A549 (cell line): ENCODE results near the gene PDX1.

Source experiments
- CEBPB ChIP-seq, 2 experiments: fragments of >200 bp in 1 of 2; sonication (Bioruptor Twin) in 1 of 2; formaldehyde crosslinking in 1 of 2; IDR thresholded peaks; 2 replicates each; pipeline ENCODE4 v1.6.1; 2012 to 2016
- CTCF ChIP-seq: fragments of >200 bp; sonication (Bioruptor Twin); formaldehyde crosslinking; IDR thresholded peaks from 3 replicates; pipeline ENCODE4 v1.5.1; 2016
- POLR2A ChIP-seq: IDR thresholded peaks from 2 replicates; pipeline ENCODE4 v1.6.1; 2012; ENCODE audit warnings: mild to moderate bottlenecking, low read length
- RAD21 ChIP-seq, 2 experiments: fragments of >200 bp in 1 of 2; sonication (Bioruptor Twin) in 1 of 2; formaldehyde crosslinking in 1 of 2; IDR thresholded peaks in 1 of 2; conservative IDR thresholded peaks in 1 of 2; 2 replicates in 1 of 2; 3 replicates in 1 of 2; pipeline ENCODE4 v1.6.1; 2012 to 2018; ENCODE audit warnings: inconsistent platforms in 1 of 2
- TF ChIP-seq, protein P1 (sequence below): fragments of 450-650 bp; IDR thresholded peaks from 2 replicates; pipeline ENCODE4 v1.6.1; 2014; ENCODE audit warnings: antibody characterized with exemption

DNA sequence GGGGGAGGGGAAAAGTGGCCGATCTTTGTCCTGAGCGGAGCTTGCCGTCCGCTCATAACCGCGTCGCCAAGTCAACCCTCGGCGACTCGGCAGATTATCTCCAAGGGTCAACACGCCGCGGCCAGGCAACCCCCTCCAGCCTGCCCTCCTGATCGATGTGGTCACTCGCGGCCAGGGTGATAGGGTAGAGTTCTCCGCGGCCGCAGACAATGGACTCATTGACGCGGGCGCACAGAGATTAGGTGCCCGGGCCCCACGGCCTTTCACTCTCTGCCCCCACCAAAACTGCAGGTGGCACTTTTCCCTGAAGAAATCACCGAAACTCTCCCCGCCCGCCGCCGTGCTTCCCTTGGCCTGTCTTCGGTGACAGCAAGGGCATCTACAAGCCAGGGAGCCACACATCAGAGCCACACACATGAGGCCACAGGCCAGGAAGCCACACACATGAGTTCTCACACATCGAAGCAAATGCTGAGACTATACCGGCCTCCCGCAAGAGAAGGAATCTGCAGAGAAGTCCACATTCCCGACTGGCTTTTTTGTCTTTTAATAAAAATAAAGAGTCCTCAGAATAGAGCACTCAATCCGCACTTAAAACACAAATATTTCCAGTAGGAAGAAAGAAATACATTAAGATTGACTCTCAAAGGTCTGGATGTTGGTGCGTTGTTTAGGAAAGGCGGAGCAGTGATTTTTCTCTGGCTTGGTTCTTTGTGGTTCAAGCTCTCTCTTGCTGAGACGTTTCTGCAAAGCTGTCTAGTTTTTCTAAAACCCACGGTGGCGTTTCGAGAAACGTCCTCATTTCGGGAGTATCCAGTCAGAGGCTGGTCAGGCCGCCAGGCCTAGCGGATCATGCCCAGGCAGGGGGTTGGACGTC lies 1.5 kb upstream of the PDX1 start:
- TF ChIP-seq POLR2A (no peak), CTCF (no peak), CEBPB (IDR thresholded peaks at IDR 0.05) (no peak), RAD21 (conservative IDR thresholded peaks at IDR 0.05 in 1 of 2, IDR thresholded peaks at IDR 0.05 in 1 of 2) (no peak)
- TF ChIP-seq, protein P1, sequence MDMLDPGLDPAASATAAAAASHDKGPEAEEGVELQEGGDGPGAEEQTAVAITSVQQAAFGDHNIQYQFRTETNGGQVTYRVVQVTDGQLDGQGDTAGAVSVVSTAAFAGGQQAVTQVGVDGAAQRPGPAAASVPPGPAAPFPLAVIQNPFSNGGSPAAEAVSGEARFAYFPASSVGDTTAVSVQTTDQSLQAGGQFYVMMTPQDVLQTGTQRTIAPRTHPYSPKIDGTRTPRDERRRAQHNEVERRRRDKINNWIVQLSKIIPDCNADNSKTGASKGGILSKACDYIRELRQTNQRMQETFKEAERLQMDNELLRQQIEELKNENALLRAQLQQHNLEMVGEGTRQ, result no peak
